Hepatocyte (in vitro differentiated cells): ENCODE data around the gene SMIM12.

Source experiments
- CTCF ChIP-seq: fragments of 200-600 bp; sonication (generic); IDR thresholded peaks from 2 replicates; pipeline ENCODE4 v1.5.1; 2016; ENCODE audit warnings: antibody characterized with exemption, mild to moderate bottlenecking; ENCODE audit not compliant: poor library complexity
- EZH2 ChIP-seq: fragments of 200-600 bp; sonication (generic); IDR thresholded peaks from 2 replicates; pipeline ENCODE4 v1.6.1; 2016; ENCODE audit warnings: antibody characterized with exemption, mild to moderate bottlenecking, borderline replicate concordance
- EZH2phosphoT487 ChIP-seq: fragments of 200-600 bp; sonication (generic); IDR thresholded peaks from one replicate; pipeline ENCODE4 v1.6.1; 2018; ENCODE audit warnings: antibody characterized with exemption, mild to moderate bottlenecking, low read depth, moderate library complexity; ENCODE audit not compliant: unreplicated experiment, severe bottlenecking

GRCh38 chr1:34874296-34874952 is 14.9 kb upstream of the SMIM12 start:
- no peak for TF ChIP-seq CTCF
- no peak for TF ChIP-seq EZH2
- no peak for TF ChIP-seq EZH2phosphoT487
